HG03108 (cell line): ENCODE measurements around the gene COLEC11.

Experiments
- ATAC-seq: cut with Tn5 transposase; IDR thresholded peaks from one replicate; pipeline ENCODE4 v1.9.1; 2021; ENCODE audit warnings: moderate library complexity; ENCODE audit not compliant: unreplicated experiment

Gene COLEC11

GRCh38 chr2:3667151-3667631, 72.3 kb downstream of the COLEC11 start:
- no peak for ATAC-seq

GRCh38 chr2:3669656-3670055, 74.7 kb downstream of the COLEC11 start:
- ATAC-seq = no peak

GRCh38 chr2:3670376-3670775, 75.5 kb downstream of the COLEC11 start:
- ATAC-seq = no peak

GRCh38 chr2:3670941-3671340, 76.0 kb downstream of the COLEC11 start:
- ATAC-seq = no peak

- ATAC-seq = no peak
These were observed 78.2 kb downstream of the COLEC11 start for GRCh38 chr2:3672861-3673678.

- ATAC-seq = no peak
These were observed 79.3 kb downstream of the COLEC11 start for GRCh38 chr2:3674066-3674845.

GRCh38 chr2:3675687-3676086, 80.8 kb downstream of the COLEC11 start:
- ATAC-seq = no peak

- no peak for ATAC-seq
These were observed 82.5 kb downstream of the COLEC11 start for GRCh38 chr2:3677436-3677835.

GRCh38 chr2:3678212-3678611, 83.3 kb downstream of the COLEC11 start:
- no peak for ATAC-seq

GRCh38 chr2:3679180-3679579, 84.3 kb downstream of the COLEC11 start:
- ATAC-seq = no peak

- ATAC-seq = no peak
These were observed 84.9 kb downstream of the COLEC11 start for GRCh38 chr2:3679616-3680393.

GRCh38 chr2:3680548-3681345, 85.8 kb downstream of the COLEC11 start:
- no peak for ATAC-seq

- no peak for ATAC-seq
These were observed 86.7 kb downstream of the COLEC11 start for GRCh38 chr2:3681625-3682024.

- no peak for ATAC-seq
These were observed 87.9 kb downstream of the COLEC11 start for GRCh38 chr2:3682811-3683210.

- no peak for ATAC-seq
These were observed 89.0 kb downstream of the COLEC11 start for GRCh38 chr2:3683748-3684454.

GRCh38 chr2:3689998-3690748, 95.3 kb downstream of the COLEC11 start:
- no peak for ATAC-seq

- no peak for ATAC-seq
These were observed 97.5 kb downstream of the COLEC11 start for GRCh38 chr2:3692375-3692774.
